HG02970 (cell line): ENCODE data around the gene TRIM25.

Experiments used
- ATAC-seq: cut with Tn5 transposase; IDR thresholded peaks from one replicate; pipeline ENCODE4 v1.9.1; 2021; ENCODE audit warnings: mild to moderate bottlenecking, moderate library complexity, moderate number of reproducible peaks; ENCODE audit not compliant: unreplicated experiment, low FRiP score

The TRIM25 gene

GRCh38 chr17:56870081-56870651 lies 43.7 kb downstream of the TRIM25 start:
- ATAC-seq, result no peak

GRCh38 chr17:56868716-56869115 lies 45.1 kb downstream of the TRIM25 start:
- no peak for ATAC-seq

GRCh38 chr17:56867948-56868376 lies 45.9 kb downstream of the TRIM25 start:
- no peak for ATAC-seq

GRCh38 chr17:56866496-56866895 lies 47.4 kb downstream of the TRIM25 start:
- ATAC-seq, result no peak

GRCh38 chr17:56866076-56866475 lies 47.8 kb downstream of the TRIM25 start:
- ATAC-seq, result no peak

GRCh38 chr17:56863974-56864373 lies 49.9 kb downstream of the TRIM25 start:
- no peak for ATAC-seq

- ATAC-seq, result no peak
These were observed 52.0 kb downstream of the TRIM25 start for GRCh38 chr17:56861899-56862298.

- no peak for ATAC-seq
These were observed 62.8 kb downstream of the TRIM25 start for GRCh38 chr17:56851008-56851407.

GRCh38 chr17:56850591-56850990 lies 63.3 kb downstream of the TRIM25 start:
- ATAC-seq, result no peak

GRCh38 chr17:56849131-56849530 lies 64.7 kb downstream of the TRIM25 start:
- no peak for ATAC-seq

- no peak for ATAC-seq
These were observed 66.7 kb downstream of the TRIM25 start for GRCh38 chr17:56847106-56847505.

- no peak for ATAC-seq
These were observed 67.9 kb downstream of the TRIM25 start for GRCh38 chr17:56845934-56846333.

GRCh38 chr17:56842577-56842976 lies 71.3 kb downstream of the TRIM25 start:
- no peak for ATAC-seq

- ATAC-seq, result no peak
These were observed 75.2 kb downstream of the TRIM25 start for GRCh38 chr17:56838687-56839086.
